Gastrocnemius medialis (tissue), 4 donors: ENCODE results near the gene ACOXL. TPM values are rescaled to one million over a fixed set of nuclear protein-coding genes. Genes with fewer than 3 reads are reported as not detected.

Source experiments
- ATAC-seq, 2 donors: fragments of 150-250 bp; one replicate each; pipeline ENCODE4 v1.9.1; 2016
- DNase-seq, 2 donors: peaks; one replicate each; pipeline ENCODE4 v3.0.0-alpha.2; 2019
- H3K27ac ChIP-seq, 4 donors: fragments of 200-600 bp; sonication (generic); 1 replicate in 1 of 4; 2 replicates in 3 of 4; pipeline ENCODE4 v1.5.1; 2016 to 2018; ENCODE audit warnings: mild to moderate bottlenecking in 2 of 4, moderate library complexity in 1 of 4
- H3K27me3 ChIP-seq, 3 donors: fragments of 200-600 bp; sonication (generic) in 2 of 3; 1 replicate in 1 of 3; 2 replicates in 2 of 3; pipeline versions ENCODE4 v1.5.1 to v1.6.0; 2016 to 2019; ENCODE audit warnings: mild to moderate bottlenecking in 1 of 3, moderate library complexity in 1 of 3
- H3K36me3 ChIP-seq, 2 donors: fragments of 200-600 bp; sonication (generic) in 1 of 2; one replicate each; pipeline ENCODE4 v1.5.1; 2017 to 2018
- H3K4me1 ChIP-seq, 2 donors: fragments of 200-600 bp; sonication (generic) in 1 of 2; one replicate each; pipeline ENCODE4 v1.5.1; 2016 to 2017; ENCODE audit warnings: mild to moderate bottlenecking in 2 of 2
- H3K4me3 ChIP-seq, 4 donors: fragments of 200-600 bp; sonication (generic) in 3 of 4; 1 replicate in 1 of 4; 2 replicates in 3 of 4; pipeline ENCODE4 v1.5.1; 2016 to 2019; ENCODE audit warnings: mild to moderate bottlenecking in 2 of 4
- H3K9me3 ChIP-seq, 3 donors: fragments of 200-600 bp; sonication (generic) in 2 of 3; 1 replicate in 1 of 3; 2 replicates in 2 of 3; pipeline ENCODE4 v1.5.1; 2016 to 2019
- CTCF ChIP-seq, 5 experiments: fragments of 450-650 bp in 3 of 5; fragments of 200-600 bp in 2 of 5; sonication (generic) in 2 of 5; IDR thresholded peaks in 4 of 5; conservative IDR thresholded peaks in 1 of 5; 1 replicate in 4 of 5; 2 replicates in 1 of 5; pipeline ENCODE4 v1.5.1; 2016 to 2019; ENCODE audit warnings: antibody characterized with exemption in 5 of 5, mild to moderate bottlenecking in 3 of 5, moderate library complexity in 3 of 5
- POLR2A ChIP-seq, 2 donors: fragments of 450-650 bp; IDR thresholded peaks; one replicate each; pipeline ENCODE4 v1.6.1; 2017; ENCODE audit warnings: antibody characterized with exemption in 2 of 2, mild to moderate bottlenecking in 2 of 2, moderate library complexity in 2 of 2
- in situ Hi-C, 4 donors: fragments of 200-750 bp; cut with MboI; loops; one replicate each; pipeline versions ENCODE4 v1.15.0 to v1.8.0; 2017; ENCODE audit warnings: low sequenced_read_pairs in 4 of 4
- intact Hi-C: fragments of 100-400 bp; cut with DNase I; formaldehyde crosslinking; loops from one replicate; pipeline ENCODE4 v1.15.1; 2023; ENCODE audit warnings: low total_unique reads
- total RNA-seq, 4 donors: library from RNA; depleted of rRNA; stranded (reverse); fragments of >200 nt; gene quantifications; one replicate each; pipeline versions ENCODE4 v1.1.0 to v1.2.3, GENCODE V29; 2016

Gene ACOXL
- total RNA-seq, 4 donors from 2014 or later: not detected

- TF ChIP-seq CTCF (IDR thresholded peaks at IDR 0.05 in 4 of 5, conservative IDR thresholded peaks at IDR 0.05 in 1 of 5) (no peak), POLR2A (IDR thresholded peaks at IDR 0.05) (no peak)
- no peak for DNase-seq
- intact Hi-C loops: no loop called here
These were observed 303.6 kb downstream of the ACOXL start for GRCh38 chr2:111035830-111036441.

GRCh38 chr2:111037128-111037527 is 304.8 kb downstream of the ACOXL start:
- in situ Hi-C loops: no loop called here
- ATAC-seq: no peak
- Histone ChIP-seq H3K4me3 (no peak overlapping the region), H3K27ac (no peak overlapping the region), H3K36me3 (no peaks in the 10 kb centered on the region), H3K9me3 (no peaks in the 10 kb centered on the region), H3K4me1 (peaks cover 0 to under 1% of the 10 kb centered on the region in 2 donors), H3K27me3 (no peaks in the 10 kb centered on the region)
- intact Hi-C loops: no loop called here
- TF ChIP-seq POLR2A (IDR thresholded peaks at IDR 0.05): no peak
- TF ChIP-seq CTCF (IDR thresholded peaks at IDR 0.05 in 4 of 5, conservative IDR thresholded peaks at IDR 0.05 in 1 of 5): no peak
- DNase-seq: no peak

More at GRCh38 chr2:111035830-111036441, 303.6 kb downstream of the ACOXL start:
- no peak for ATAC-seq
- Histone ChIP-seq H3K36me3 (no peaks in the 10 kb centered on the region), H3K4me3 (no peak overlapping the region), H3K27ac (no peak overlapping the region), H3K27me3 (no peaks in the 10 kb centered on the region), H3K9me3 (no peaks in the 10 kb centered on the region), H3K4me1 (peaks cover 0 to 7% of the 10 kb centered on the region in 2 donors)
- in situ Hi-C loops: no loop called here

- H3K36me3 ChIP-seq: no peaks in the 10 kb centered on the region
- DNase-seq (no peak), ATAC-seq (no peak)
- H3K27me3 ChIP-seq: no peaks in the 10 kb centered on the region
- in situ Hi-C loops (no loop called here), intact Hi-C loops (no loop called here)
- H3K4me3 ChIP-seq: no peak overlapping the region
- H3K4me1 ChIP-seq: no peaks in the 10 kb centered on the region
- H3K9me3 ChIP-seq: no peaks in the 10 kb centered on the region
- TF ChIP-seq CTCF (IDR thresholded peaks at IDR 0.05 in 4 of 5, conservative IDR thresholded peaks at IDR 0.05 in 1 of 5) (no peak), POLR2A (IDR thresholded peaks at IDR 0.05) (no peak)
- H3K27ac ChIP-seq: no peak overlapping the region
These were observed 307.4 kb downstream of the ACOXL start for GRCh38 chr2:111039628-111040383.

- H3K27me3 ChIP-seq: no peaks in the 10 kb centered on the region
- no peak for TF ChIP-seq POLR2A (IDR thresholded peaks at IDR 0.05)
- no peak for TF ChIP-seq CTCF (IDR thresholded peaks at IDR 0.05 in 4 of 5, conservative IDR thresholded peaks at IDR 0.05 in 1 of 5)
- no peaks in the 10 kb centered on the region for H3K36me3 ChIP-seq
- ATAC-seq: no peak
- intact Hi-C loops: no loop called here
- in situ Hi-C loops: no loop called here
- DNase-seq: no peak
- no peaks in the 10 kb centered on the region for H3K9me3 ChIP-seq
- H3K4me1 ChIP-seq: no peaks in the 10 kb centered on the region
- no peak overlapping the region for H3K27ac ChIP-seq
- no peak overlapping the region for H3K4me3 ChIP-seq
These were observed 309.2 kb downstream of the ACOXL start for GRCh38 chr2:111041398-111042202.
